NCI-H2029 treated with DMSO at 0.1 percent for 48 hours (cell line): ENCODE results near the gene TGFB2.
A peak's percentile ranks its signal among the peaks of the same experiment; 100 is the strongest.
"Not testable (repeated sequence)": the region's sequence is repeated elsewhere in the genome, so short reads cannot be mapped to it uniquely, and the experiment has no call there.

ENCODE experiments used
- DNase-seq: peaks from one replicate; lab custom pipeline; 2025; lab: John Stamatoyannopoulos, UW

Gene TGFB2

DNA sequence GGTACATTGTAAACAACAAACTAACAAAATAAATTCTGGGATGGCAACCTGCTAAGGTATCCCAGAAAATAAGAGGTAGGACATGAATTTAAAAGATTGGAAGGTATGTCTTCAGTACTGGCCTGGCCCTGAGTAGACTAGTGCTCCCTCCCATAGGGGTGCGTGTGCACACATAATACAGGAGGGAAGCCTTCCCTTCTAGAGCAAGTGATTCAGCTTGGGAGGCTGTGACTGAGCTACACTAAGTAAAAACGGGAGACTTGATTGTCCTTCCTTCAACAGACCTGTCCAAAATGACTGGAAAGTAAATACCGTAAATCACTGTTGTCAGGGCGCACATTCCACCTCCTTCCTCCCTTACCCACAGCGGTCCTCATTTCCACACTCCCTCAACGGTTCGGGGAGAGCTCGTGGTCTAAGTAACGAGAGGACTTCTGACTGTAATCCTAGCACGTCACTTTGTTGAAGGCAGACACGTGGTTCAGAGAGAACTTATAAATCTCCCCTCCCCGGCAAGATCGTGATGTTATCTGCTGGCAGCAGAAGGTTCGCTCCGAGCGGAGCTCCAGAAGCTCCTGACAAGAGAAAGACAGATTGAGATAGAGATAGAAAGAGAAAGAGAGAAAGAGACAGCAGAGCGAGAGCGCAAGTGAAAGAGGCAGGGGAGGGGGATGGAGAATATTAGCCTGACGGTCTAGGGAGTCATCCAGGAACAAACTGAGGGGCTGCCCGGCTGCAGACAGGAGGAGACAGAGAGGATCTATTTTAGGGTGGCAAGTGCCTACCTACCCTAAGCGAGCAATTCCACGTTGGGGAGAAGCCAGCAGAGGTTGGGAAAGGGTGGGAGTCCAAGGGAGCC is at the start of gene TGFB2:
Gene TGFB2, plus strand, starts transcription at position 523 of the 859 bp plus-strand sequence. CDS start 1,366 bp downstream, outside the sequence.
- peak; percentile 62 for DNase-seq

DNA sequence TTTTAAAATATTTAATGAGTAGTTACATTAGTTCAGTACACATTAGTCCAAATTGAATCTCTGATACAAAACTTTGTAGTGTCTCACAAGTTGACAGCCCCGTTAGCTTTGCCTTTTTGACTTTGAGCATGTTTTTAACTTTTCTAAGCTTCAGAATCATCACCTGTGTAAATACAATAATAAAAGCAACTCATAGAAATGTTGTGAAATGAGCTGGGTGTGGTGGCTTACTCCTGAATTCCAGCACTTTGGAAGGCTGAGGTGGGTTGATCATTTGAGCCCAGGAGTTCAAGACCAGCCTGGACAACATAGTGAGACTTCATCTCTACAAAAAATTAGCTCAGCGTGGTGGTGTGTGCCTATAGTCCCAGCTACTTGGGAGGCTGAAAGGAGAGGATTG is 49.0 kb upstream of the TGFB2 start:
- DNase-seq: no peak

DNA sequence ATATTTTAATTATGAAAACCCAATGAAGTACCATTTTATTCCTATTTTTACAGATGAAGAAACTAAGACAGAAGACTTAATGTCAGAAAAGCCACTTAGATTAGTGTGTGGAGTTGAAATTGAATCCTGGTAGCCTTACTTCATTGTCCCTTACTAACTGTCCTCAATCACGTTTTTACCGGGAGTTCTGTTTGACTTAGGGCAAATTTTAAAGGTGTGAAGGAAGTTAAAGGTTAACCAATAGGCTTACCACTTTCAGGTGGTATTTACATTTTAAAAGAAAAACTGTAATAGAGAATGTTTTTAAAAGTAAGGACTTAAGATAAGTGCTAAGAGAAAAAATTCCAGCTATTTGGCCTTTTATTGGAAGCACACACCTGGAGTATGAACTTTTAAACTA is 47.7 kb upstream of the TGFB2 start:
- no peak for DNase-seq

DNA sequence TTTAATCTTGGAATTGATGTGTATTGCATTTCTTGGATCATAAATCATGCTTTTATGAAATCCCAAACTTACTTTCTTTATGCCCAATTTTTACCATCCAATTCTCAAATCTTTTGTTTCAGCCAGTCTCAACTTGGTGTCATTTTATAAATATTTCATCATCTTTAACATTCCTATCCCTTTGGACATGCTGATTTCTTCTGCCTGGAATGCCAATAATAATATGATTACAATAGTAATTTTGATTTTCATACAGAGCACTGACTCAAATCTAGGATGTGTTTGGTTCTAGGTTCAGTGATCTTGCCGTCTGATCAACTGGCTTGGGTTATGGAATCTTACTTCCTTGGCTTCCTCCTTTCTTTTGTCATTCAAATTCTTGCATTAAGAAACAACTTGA is 47.3 kb upstream of the TGFB2 start:
- no peak for DNase-seq

DNA sequence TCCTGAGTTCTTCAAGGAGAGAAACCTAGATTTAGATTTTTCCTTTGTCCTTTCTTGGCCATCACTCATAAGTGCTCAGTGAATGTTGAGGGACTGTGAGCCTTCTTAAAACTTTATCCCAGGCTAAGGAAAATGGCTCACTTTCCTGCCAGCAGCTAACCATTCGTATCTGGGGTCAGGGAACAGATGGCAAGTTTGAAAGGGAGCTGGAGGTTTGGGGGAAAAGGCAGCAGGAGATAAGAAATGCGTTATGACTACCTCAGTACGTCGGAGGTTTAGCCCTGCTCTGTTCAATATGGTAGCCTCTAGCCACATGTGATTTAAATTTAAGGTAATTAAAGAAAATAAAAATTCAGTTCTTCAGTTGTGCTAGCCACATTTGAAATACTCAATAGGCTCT is 46.7 kb upstream of the TGFB2 start:
- no peak for DNase-seq

DNA sequence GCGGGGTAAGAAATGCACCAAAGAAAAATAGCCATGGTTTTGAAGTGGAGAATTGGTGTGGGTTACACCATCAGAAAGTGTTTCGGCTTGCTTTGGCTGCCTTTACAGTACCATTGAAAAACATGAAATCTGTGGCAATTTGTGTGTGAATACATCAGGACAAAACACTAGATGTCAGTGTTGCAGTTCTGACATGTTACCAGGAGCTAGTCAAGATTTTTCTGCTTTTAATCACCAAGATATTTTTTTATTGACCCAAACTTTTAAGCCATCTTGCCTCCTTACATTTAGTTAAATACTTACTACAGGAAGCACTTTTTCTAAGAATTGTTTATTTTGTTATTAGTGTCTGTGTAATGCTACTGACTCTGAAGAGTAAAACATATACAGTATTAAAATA is 45.7 kb upstream of the TGFB2 start:
- DNase-seq: no peak

DNA sequence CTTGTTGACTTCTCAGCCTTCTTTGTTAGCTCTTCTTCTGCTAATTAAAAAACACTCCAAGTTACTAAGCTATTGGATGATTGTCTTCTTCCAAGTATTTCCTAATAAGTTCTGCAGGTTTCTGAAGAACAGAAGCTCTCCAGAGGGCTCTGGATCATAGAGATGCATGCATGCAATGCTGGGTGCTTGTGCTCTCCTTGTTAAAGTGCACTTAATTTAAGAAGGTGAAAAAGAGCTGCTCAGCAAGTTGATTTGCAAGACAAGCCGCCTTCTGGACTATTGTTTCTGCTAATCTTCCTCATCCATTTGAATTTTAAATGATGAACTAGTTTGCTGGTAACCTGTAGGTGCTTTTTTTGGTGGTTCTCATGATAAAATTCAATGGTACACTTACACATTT is 43.9 kb upstream of the TGFB2 start:
- no peak for DNase-seq

DNA sequence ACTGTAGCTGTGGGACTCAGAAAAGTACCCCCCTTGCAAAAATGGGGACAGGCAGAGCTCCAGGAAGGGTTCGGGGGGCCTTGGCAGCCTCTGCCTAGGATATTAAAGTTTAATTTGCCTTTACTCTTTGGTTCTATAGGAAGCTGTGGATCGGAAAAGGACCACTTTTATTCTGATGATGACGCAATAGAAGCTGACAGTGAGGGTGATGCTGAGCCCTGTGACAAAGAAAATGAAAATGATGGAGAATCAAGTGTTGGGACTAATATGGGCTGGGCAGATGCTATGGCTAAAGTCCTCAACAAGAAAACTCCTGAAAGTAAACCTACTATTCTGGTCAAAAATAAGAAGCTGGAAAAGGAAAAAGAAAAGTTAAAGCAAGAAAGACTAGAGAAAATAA is 43.0 kb upstream of the TGFB2 start:
- no peak for DNase-seq

DNA sequence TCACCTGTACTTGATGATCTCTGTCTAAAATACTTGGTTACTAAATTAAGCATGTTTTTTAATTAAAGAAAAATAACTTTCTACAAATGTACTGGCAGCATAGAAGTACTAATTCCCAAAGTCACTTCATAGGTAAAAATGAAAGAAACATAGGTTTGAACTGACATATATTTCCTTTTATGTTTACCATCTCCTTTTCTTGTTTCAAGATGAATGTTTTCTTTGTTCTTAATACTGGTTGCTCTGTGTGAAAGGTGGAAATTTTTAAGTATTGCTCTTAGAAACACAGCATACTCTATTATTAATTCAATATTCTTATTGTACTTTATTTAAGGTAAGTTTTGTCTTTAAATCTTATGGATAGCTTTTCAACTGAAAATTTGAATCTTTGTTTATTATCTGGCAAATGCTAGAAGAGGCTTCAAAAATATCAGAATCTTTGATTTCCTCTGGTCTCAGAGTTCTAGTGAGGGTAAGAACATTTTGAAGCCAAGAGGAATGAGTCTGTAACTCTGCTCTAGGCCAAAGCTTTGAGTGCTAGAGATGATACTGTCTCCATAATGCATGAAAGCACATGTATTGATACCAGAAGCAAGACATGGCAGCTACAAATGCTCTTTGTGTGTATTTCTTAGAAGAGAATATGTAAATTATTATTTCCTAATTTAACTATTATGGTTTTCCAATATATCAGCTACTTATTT is 41.8 kb upstream of the TGFB2 start:
- no peak for DNase-seq

DNA sequence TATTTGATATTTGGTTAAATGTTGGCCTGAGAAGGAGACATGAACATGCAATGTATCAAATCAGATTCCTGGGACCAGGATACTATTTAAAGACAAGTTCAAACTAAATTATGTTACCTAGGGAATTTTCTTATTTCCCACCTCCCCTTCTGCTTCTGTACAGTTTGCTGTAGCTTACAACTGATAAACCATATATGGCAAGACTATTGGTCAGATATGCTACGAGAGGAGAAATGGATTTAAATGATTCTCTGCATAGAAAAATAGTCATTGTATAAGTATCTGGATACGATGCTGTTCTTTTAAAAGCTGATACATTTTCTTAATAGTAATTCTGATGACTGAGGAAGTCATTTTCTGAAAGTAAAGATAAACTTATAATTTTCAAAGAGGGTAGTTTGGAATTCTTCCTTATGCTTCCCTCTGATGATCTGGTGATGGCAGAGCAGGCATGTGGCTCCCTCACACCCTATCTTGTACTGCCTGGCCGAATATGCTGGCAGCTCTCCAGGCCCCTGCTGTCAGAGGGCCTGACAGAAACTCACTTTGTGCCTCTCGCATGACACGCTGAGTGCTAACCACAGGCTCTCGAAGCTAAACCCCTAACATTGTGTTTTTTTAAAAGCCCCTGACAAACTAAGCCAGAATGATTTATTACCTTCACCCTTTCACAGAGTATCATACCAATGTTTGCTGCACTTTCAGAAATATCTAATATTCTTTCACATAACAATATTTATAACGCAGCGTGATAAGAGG is 40.7 kb upstream of the TGFB2 start:
- DNase-seq: no peak

DNA sequence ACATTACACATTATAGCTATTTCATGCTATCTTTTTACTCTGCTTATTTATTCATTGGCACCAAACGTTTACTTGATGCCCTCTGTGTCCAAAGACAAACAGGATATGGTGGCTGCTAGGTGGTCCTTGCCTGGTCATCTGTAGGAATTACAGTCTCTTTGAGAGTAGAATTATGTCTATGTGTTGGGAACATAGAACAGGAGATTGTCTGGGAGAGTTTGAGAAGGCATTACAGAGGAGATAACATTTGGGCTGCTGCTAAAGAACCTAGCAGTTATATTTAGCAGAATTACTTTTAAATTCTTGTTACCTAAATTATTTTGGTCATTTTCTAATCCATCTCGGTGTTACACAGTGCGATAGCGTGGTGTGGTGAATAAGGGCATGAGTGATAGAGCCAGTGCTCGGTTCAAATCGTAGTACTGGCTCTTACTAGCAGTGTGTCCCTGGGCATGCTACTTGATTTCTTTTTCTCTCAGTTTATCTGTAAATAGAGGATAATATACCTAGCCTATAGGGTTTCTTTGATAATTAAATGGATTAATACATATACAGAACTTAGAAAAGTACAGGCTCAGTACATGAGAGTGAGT is 39.6 kb upstream of the TGFB2 start:
- no peak for DNase-seq

DNA sequence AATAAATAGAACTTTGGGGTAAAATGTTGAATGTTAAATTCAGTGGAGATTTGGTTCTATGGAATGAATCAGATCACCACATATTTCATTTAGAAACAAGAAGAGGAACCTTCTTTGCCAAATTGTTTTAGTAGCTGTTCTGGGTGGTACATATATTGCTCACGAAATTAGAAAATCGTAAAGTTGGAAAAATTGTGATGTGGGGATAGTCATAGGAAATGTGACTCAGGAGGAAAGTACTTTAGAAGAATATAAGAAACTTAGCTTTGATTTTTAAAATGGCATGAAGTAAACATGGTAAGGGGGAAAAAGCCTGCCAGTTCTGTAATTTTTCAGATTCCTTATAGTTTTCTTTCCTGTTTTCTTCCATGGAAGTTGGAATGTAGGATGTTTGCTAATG is 32.6 kb upstream of the TGFB2 start:
- DNase-seq: no peak

DNA sequence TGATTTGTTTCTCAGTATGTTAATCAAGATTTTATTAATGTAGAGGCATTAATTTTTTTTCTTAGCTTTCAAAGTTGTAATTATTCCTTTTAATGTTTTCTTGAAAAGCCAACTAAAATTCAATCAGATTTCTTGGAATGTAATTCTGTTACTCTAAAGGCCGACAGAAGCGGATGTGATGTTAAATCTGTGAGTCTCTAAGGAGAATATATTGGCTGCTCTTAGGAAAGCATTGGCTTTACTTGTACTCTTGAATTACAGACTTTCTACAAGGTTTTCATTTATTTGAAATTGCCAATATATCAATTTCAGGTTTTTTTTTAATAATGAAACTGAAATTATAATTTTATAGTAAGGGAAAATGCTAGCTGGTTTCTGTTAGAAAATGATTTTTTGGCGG is 30.8 kb upstream of the TGFB2 start:
- DNase-seq: no peak

DNA sequence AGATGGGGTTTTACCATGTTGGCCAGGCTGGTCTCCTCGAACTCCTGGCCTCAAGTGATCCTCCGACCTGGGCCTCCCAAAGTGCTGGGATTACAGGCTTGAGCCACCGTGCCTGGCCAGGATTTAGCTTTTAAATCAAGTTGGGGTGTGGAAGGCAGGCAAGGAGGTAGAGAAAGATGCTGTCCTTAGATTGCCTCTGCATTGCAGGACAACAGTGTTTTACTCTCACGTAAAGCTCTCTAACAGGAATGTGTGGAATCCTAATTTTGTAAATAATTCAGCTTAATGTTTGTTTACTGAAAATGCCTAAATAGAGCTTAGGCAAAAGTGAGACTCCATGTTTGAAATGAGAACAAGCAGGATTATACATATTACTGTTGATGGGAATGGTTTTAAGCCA is 29.5 kb upstream of the TGFB2 start:
- no peak for DNase-seq

DNA sequence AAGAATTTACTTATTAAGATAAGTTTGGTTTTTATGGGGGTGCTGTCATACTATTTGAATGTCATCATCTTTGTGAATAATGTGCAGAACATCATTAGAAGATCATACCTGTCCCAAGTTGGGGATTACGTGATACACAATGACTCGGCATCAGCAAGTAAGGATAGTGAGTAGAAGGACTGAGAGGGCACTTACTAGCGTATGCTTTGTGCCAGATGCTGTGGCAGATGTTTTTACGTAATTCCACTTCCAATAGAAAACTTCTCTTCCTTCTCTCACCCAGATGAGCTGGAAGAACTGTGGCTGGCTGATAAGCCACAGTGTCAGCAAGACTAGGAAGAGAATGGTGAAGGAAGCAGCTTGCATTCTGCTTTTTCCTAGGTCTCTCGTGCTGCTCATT is 28.1 kb upstream of the TGFB2 start:
- DNase-seq: no peak

DNA sequence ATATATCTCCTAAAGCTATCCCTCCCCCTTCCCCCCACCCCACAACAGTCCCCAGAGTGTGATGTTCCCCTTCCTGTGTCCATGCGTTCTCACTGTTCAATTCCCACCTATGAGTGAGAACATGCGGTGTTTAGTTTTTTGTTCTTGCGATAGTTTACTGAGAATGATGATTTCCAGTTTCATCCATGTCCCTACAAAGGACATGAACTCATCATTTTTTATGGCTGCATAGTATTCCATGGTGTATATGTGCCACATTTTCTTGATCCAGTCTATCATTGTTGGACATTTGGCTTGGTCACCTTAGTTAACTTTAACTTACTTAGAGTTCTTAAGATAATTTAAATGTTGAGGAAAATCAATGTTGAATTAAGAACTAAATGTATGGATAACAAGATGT is 25.0 kb upstream of the TGFB2 start:
- not testable (repeated sequence) for DNase-seq

DNA sequence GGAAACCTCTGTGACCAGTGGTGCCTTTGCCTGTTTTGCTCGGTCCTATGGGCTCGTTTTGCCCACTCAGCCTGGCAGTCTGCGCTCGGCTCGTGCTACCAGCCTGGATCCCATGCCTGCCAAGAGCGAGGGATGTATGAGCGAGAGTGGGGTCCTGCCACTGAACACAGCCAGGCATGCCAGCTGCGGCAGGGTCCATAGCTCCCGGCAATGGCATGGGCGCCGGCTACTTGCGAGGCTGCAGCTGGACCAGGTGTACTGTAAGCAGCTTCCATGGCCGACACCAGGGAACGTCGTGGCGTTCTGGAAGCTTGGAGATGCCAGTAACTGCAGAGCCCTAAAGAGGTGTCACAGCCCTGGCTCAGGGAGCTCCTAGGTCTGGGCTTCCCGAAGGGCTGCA is 22.4 kb upstream of the TGFB2 start:
- DNase-seq: no peak

DNA sequence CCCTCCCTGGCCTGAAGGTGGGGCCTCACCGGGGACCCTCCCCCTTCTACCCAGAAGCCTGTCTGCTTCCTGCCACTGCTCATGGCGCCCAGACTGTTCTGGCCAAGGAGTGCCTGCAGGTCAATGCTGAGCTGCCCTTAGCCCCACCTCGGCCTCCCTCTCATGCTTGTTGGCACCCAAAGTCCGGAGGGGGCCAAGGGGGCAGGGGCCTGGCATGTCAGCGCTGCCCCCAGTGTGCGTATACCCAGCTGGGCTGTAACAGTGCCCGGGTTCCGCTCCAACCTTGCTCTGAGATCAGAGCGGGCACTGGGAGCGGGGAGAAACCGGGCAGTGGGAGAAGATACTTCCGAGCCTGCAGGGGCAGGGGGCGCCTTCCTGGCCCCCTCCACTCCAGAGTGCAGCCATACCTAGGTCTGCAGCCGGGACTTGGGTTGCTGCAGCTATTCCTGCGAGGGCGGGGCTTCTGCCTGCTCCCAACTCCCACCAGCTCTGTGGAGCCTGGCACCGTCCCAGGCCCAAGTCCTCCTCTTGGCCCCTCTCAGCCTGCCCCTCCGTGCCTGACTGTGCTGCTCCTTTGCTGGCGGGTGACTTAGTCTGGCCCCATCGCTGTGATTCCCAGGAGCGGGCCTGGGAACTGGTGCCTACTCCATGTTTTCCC is 21.4 kb upstream of the TGFB2 start:
- DNase-seq: no peak

DNA sequence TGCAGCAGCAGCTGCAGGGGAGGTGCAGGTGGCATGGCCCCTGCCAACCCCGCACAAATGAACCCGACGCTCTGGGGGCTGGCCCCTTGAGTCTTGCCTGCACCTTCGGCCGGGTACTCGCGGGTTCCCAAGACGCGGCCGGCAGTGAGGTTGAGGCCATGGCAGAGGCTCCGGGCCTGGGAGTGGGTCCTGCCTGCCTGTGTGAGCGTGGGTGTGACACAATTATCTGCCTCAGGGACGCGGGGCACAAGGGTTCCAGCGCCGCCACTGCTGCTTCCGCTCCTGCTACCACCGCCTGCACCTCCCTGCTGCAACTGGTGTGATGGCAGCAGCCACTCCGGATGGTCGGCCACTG is 20.9 kb upstream of the TGFB2 start:
- DNase-seq: no peak

DNA sequence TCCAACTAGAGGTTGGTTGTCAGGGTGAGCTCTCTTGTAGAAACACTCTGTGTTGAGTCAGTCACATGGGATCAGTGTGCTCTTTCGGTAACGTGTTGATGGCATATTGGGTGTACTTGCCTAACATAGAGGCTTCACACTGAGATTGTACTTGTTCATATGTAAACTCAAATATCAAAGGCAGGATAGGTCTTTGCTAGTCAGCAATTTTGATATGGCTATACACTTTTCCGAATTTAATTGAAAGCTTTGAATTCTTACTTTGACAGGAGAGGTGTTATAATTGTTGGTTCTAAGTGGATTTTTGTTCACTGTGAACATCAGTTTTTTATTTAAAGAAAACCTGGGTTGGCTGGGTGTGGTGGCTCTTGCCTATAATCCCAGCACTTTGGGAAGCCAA is 16.4 kb upstream of the TGFB2 start:
- DNase-seq: no peak

DNA sequence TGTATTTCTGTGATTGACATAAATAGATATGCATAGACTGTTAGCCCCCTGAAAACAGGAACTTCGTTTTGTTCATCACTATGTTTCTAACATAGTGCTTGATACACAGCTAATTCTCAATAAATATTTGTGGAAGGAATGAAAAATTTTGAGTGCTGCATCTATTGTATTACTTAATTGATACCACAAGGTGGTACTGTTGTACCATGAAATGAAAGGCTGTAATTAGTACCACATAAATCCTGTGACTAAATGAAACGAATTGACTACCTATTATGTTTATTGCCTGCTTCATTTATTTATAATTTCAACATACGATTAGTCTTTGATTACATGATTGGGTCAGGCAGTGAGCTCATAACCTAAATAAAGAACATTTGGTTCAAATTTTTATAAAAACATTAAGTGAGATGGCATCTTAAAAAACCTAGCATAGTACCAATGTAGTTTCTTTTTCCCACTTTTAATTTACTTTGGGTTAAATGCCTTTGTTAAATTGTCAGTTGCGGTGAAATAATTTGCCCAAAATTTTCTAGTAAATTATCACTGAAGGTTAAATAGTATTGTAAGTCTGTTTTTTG is 15.0 kb upstream of the TGFB2 start:
- DNase-seq: peak; percentile 17

DNA sequence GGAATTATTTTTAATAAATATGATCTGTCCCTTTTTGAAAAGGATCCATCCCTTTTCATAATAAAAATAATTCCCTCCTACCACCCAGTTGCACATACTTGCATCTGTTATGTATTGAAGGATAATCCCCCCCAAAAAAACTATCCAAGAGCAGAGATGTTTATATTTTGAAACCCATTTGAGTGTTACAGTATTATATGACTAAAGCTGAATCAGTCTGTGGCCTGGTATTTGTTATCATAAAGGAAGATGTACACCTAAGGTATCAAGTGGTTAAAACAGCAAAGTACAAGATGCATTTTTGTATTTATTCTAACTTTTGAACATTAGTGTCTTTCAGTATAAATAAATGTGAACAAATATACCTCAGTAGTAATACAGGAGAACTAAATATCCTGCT is 12.7 kb upstream of the TGFB2 start:
- DNase-seq: no peak
